Measurements from ENCODE around the gene SLC25A44. TPM values are rescaled to one million over a fixed set of nuclear protein-coding genes. Genes with fewer than 3 reads are reported as not detected.
"Not testable (repeated sequence)": the region's sequence is repeated elsewhere in the genome, so short reads cannot be mapped to it uniquely, and the experiment has no call there.

The SLC25A44 gene
- total RNA-seq, 1 donor from 2014 or later, result 21.3 TPM

DNA sequence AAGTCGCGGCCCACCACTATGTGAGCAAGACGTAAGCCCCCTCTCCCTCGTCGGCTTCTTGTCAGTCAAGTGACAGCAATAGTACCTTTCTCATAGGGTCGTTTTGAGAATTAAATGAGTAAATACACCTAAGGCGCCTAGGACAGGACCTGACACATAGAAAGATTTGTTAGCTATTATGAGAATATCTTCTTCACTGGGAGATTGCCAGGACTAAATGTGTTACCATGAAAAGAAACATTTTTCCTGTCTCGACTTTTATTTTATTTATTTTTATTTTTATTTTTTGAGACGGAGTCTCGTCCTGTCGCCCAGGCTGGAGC, 19.7 kb downstream of the SLC25A44 start:
- H3K79me2 ChIP-seq (ENCODE audit: insufficient read depth, low read length), result peaks cover 20% of the 10 kb centered on the region
- peak overlapping the region; percentile 95 for H3K4me2 ChIP-seq (ENCODE audit: low read length)
- peaks cover 6% of the 10 kb centered on the region for H4K20me1 ChIP-seq (ENCODE audit: insufficient read depth, low read length)
- Mint-ChIP-seq H3K9me3 (ENCODE audit: unreplicated experiment) (no peaks in the 10 kb centered on the region), H3K27ac (ENCODE audit: unreplicated experiment) (peak overlapping the region; percentile 99), H3K27me3 (ENCODE audit: low read depth, unreplicated experiment) (no peaks in the 10 kb centered on the region), H3K4me3 (ENCODE audit: unreplicated experiment) (peak overlapping the region; percentile 91), H3K4me1 (ENCODE audit: low read depth, unreplicated experiment) (peaks cover 4% of the 10 kb centered on the region), H3K36me3 (ENCODE audit: low read depth, unreplicated experiment) (peaks cover 25% of the 10 kb centered on the region)
- H3K9me3 ChIP-seq (ENCODE audit: insufficient read depth, low read depth, low read length), result no peaks in the 10 kb centered on the region
- FAIRE-seq (no peak), DNase-seq (ENCODE audit: low read depth) (no peak)
- H3K4me3 ChIP-seq (ENCODE audit: insufficient read depth, low read depth, low read length), result peak overlapping the region; percentile 92
- no peaks in the 10 kb centered on the region for H3K27me3 ChIP-seq (ENCODE audit: insufficient read depth, low read length)
- H2AFZ ChIP-seq (ENCODE audit: low read depth, low read length), result peak overlapping the region; percentile 96
- TF ChIP-seq, protein P1, sequence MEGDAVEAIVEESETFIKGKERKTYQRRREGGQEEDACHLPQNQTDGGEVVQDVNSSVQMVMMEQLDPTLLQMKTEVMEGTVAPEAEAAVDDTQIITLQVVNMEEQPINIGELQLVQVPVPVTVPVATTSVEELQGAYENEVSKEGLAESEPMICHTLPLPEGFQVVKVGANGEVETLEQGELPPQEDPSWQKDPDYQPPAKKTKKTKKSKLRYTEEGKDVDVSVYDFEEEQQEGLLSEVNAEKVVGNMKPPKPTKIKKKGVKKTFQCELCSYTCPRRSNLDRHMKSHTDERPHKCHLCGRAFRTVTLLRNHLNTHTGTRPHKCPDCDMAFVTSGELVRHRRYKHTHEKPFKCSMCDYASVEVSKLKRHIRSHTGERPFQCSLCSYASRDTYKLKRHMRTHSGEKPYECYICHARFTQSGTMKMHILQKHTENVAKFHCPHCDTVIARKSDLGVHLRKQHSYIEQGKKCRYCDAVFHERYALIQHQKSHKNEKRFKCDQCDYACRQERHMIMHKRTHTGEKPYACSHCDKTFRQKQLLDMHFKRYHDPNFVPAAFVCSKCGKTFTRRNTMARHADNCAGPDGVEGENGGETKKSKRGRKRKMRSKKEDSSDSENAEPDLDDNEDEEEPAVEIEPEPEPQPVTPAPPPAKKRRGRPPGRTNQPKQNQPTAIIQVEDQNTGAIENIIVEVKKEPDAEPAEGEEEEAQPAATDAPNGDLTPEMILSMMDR (IDR thresholded peaks at IDR 0.05; ENCODE audit: insufficient read depth, low read depth, low read length), result no peak
- no peak for TF ChIP-seq EZH2 (IDR thresholded peaks at IDR 0.05; ENCODE audit: insufficient read depth, low read length)
- H3K27ac ChIP-seq (ENCODE audit: low read depth, low read length), result peak overlapping the region; percentile 99
- peaks cover 13% of the 10 kb centered on the region for H3K4me1 ChIP-seq (ENCODE audit: insufficient read depth, low read length)
- H3K36me3 ChIP-seq (ENCODE audit: insufficient read depth, low read length), result peaks cover 3% of the 10 kb centered on the region
- H3K9ac ChIP-seq (ENCODE audit: low read length), result peak overlapping the region; percentile 98

DNA sequence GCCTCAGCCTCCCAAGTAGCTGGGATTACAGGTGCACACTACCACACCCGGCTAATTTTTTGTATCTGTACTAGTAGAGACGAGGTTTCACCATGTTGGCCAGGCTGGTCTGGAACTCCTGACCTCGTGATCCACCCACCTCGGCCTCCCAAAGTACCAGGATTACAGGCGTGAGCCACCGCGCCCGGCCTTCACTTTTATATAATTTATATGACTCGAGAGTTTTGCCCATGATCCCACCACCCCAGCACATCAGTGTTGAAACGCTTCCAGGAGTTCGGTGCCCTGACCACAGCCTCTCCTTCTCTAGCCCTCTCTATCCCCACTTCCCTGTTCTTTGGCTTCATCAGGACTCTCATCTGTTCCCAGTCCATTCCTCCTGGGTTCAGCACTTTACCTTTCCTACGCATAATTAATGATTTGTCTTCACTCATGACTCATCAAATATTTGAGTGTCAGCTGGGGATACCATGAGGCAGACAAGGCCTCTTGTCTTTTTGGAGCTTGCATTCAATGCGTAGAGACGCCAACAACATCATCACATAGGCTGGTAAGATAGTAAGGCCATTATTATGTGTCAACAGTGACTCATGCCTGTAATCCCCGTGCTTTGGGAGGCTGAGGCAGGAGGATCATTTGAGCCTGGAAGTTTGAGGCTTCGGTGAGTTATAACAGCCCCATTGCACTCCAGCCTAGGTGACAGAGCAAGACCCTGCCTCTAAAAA, 20.3 kb downstream of the SLC25A44 start:
- Mint-ChIP-seq H3K4me1 (ENCODE audit: low read depth, unreplicated experiment) (peaks cover 4% of the 10 kb centered on the region), H3K36me3 (ENCODE audit: low read depth, unreplicated experiment) (peaks cover 20% of the 10 kb centered on the region), H3K9me3 (ENCODE audit: unreplicated experiment) (no peaks in the 10 kb centered on the region), H3K27me3 (ENCODE audit: low read depth, unreplicated experiment) (no peaks in the 10 kb centered on the region), H3K4me3 (ENCODE audit: unreplicated experiment) (peak overlapping the region; percentile 72), H3K27ac (ENCODE audit: unreplicated experiment) (peak overlapping the region; percentile 41)
- Histone ChIP-seq H3K4me3 (ENCODE audit: insufficient read depth, low read depth, low read length) (peak overlapping the region; percentile 16), H3K9me3 (ENCODE audit: insufficient read depth, low read depth, low read length) (no peaks in the 10 kb centered on the region), H3K9ac (ENCODE audit: low read length) (peak overlapping the region; percentile 26), H3K27ac (ENCODE audit: low read depth, low read length) (peak overlapping the region; percentile 99), H3K4me2 (ENCODE audit: low read length) (peak overlapping the region; percentile 95), H3K4me1 (ENCODE audit: insufficient read depth, low read length) (peaks cover 13% of the 10 kb centered on the region), H3K27me3 (ENCODE audit: insufficient read depth, low read length) (no peaks in the 10 kb centered on the region), H2AFZ (ENCODE audit: low read depth, low read length) (no peak overlapping the region), H3K79me2 (ENCODE audit: insufficient read depth, low read length) (peaks cover 22% of the 10 kb centered on the region), H3K36me3 (ENCODE audit: insufficient read depth, low read length) (peaks cover 3% of the 10 kb centered on the region), H4K20me1 (ENCODE audit: insufficient read depth, low read length) (peaks cover 6% of the 10 kb centered on the region)
- TF ChIP-seq EZH2 (IDR thresholded peaks at IDR 0.05; ENCODE audit: insufficient read depth, low read length), result no peak
- TF ChIP-seq, protein P1 (IDR thresholded peaks at IDR 0.05; ENCODE audit: insufficient read depth, low read depth, low read length), result no peak
- peak; percentile 86 for DNase-seq (ENCODE audit: low read depth)
- FAIRE-seq, result no peak

DNA sequence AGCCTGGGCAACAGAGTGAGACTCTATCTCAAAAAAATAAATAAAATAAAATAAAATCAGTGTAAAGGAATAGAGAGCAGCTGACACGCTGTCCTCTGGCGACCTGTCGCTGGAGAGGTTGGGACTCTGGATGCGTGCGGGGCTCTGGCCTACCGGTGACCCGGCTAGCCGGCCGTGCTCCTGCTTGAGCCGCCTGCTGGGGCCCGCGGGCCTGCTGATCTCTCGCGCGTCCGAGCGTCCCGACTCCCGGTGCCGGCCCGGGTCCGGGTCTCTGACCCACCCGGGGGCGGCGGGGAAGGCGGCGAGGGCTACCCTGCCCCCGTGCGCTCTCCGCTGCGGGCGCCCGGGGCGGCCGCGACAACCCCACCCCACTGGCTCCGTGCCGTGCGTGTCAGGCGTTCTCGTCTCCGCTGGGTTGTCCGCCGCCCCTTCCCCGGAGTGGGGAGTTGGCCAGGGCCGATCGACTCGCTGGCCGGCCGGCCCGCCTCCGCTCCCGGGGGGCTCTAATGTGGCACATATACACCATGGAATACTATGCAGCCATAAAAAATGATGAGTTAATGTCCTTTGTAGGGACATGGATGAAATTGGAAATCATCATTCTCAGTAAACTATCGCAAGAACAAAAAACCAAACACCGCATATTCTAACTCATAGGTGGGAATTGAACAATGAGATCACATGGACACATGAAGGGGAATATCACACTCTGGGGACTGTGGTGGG, 22.6 kb downstream of the SLC25A44 start:
- H3K4me1 ChIP-seq (ENCODE audit: insufficient read depth, low read length), result peaks cover 13% of the 10 kb centered on the region
- H3K36me3 Mint-ChIP-seq (ENCODE audit: low read depth, unreplicated experiment), result peaks cover 11% of the 10 kb centered on the region
- H3K27ac Mint-ChIP-seq (ENCODE audit: unreplicated experiment); H3K9ac ChIP-seq (ENCODE audit: low read length); H3K4me1 Mint-ChIP-seq (ENCODE audit: low read depth, unreplicated experiment); H2AFZ ChIP-seq (ENCODE audit: low read depth, low read length); H3K4me2 ChIP-seq (ENCODE audit: low read length); DNase-seq (ENCODE audit: low read depth); H3K9me3 ChIP-seq (ENCODE audit: insufficient read depth, low read depth, low read length); H3K4me3 Mint-ChIP-seq (ENCODE audit: unreplicated experiment); H3K27me3 Mint-ChIP-seq (ENCODE audit: low read depth, unreplicated experiment); H3K9me3 Mint-ChIP-seq (ENCODE audit: unreplicated experiment); H3K4me3 ChIP-seq (ENCODE audit: insufficient read depth, low read depth, low read length); H3K36me3 ChIP-seq (ENCODE audit: insufficient read depth, low read length); H3K27ac ChIP-seq (ENCODE audit: low read depth, low read length); H3K27me3 ChIP-seq (ENCODE audit: insufficient read depth, low read length): not testable (repeated sequence)
- H3K79me2 ChIP-seq (ENCODE audit: insufficient read depth, low read length), result peaks cover 30% of the 10 kb centered on the region
- FAIRE-seq, result peak; percentile 100
- H4K20me1 ChIP-seq (ENCODE audit: insufficient read depth, low read length), result peaks cover 12% of the 10 kb centered on the region

Data from astrocyte (in vitro differentiated cells and primary cell).